Prostate gland (tissue), 2 donors: Measurements from ENCODE around the gene C6orf89.

Experiments
- POLR2AphosphoS5 ChIP-seq: sonication (generic); formaldehyde crosslinking; IDR thresholded peaks from one replicate; pipeline ENCODE4 v1.6.1; 2017; ENCODE audit warnings: antibody characterized with exemption
- TF ChIP-seq, protein P1 (sequence below), 4 experiments: fragments of 200-600 bp in 2 of 4; fragments of 450-650 bp in 2 of 4; sonication (generic) in 2 of 4; IDR thresholded peaks; 1 replicate in 3 of 4; 2 replicates in 1 of 4; pipeline ENCODE4 v1.5.1; 2016 to 2019; ENCODE audit warnings: antibody characterized with exemption in 4 of 4, mild to moderate bottlenecking in 2 of 4, moderate library complexity in 2 of 4

DNA sequence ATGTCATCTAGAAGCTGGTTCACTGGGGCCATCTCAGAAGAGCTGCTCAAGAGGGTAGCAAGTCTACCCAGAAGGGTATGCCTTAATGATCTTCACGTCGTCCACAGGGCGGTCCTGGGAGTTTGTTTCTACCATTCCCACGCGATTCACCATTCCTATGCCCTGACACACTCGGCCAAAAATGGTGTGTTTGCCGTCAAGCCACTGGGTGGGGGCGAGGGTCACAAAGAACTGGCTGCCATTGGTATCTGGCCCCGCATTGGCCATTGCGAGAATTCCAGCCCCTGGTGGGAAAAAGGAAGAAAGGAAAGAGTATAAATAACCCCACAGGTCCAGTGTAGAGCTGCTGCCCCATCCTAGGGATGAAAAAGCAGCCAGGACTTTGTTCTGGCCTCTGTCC, 30.0 kb upstream of the C6orf89 start:
- no peak for TF ChIP-seq POLR2AphosphoS5
- TF ChIP-seq, protein P1, sequence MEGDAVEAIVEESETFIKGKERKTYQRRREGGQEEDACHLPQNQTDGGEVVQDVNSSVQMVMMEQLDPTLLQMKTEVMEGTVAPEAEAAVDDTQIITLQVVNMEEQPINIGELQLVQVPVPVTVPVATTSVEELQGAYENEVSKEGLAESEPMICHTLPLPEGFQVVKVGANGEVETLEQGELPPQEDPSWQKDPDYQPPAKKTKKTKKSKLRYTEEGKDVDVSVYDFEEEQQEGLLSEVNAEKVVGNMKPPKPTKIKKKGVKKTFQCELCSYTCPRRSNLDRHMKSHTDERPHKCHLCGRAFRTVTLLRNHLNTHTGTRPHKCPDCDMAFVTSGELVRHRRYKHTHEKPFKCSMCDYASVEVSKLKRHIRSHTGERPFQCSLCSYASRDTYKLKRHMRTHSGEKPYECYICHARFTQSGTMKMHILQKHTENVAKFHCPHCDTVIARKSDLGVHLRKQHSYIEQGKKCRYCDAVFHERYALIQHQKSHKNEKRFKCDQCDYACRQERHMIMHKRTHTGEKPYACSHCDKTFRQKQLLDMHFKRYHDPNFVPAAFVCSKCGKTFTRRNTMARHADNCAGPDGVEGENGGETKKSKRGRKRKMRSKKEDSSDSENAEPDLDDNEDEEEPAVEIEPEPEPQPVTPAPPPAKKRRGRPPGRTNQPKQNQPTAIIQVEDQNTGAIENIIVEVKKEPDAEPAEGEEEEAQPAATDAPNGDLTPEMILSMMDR (IDR thresholded peaks at IDR 0.05), result no peak
